ENCODE results near the gene ILF3.

ILF3 gene

DNA sequence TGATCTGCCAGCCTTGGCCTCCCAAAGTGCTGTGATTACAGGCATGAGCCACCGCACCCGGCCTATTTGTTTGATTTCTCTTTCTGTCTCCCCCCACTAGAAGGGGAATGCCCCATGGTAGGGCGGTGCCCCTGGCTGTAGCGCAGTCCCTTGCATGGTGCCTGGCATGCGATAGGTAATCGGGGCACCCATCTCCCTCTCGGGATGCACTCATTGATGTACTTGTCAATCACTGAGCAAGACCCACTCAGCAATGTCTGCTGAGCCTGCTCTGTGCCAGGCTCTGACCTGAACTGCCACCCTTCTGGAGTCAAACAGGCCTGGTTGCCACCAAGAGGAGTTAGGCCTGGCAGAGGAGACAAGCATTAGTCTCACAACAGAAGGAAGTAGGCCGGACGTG, 83.6 kb downstream of the ILF3 start:
- DNase-seq = no peak

DNA sequence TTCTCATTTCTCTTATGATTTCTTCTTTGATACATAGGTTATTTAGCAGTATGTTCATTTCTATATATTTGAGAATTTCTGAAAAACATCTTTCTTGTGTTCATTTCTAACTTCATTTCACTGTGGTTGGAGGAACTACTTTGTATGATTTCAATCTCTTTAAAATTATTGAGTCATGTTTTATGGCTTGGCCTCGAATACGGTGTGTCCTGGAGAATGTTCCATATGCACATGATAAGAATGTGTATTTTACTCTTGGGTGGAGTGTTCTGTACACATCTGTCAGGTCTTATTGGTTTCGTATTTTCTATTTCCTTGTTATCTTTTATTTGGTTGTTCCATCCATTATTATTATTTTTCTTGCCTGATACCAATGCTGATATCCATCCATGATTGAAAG, 86.7 kb downstream of the ILF3 start:
- DNase-seq = no peak
